NCI-H2227 (cell line): ENCODE measurements around the gene WNK4.

Source experiments
- DNase-seq: peaks from one replicate; lab custom pipeline; 2025; ENCODE audit not compliant: unreplicated experiment; lab: John Stamatoyannopoulos, UW

The WNK4 gene

GRCh38 chr17:42796066-42796758 is 15.8 kb downstream of the WNK4 start:
- no peak for DNase-seq

- no peak for DNase-seq
Observed at GRCh38 chr17:42797067-42798007, 16.9 kb downstream of the WNK4 start.

GRCh38 chr17:42798011-42798382 is 17.6 kb downstream of the WNK4 start:
- DNase-seq, result no peak

- peak; percentile 95 for DNase-seq
Observed at GRCh38 chr17:42798383-42799380, 18.3 kb downstream of the WNK4 start, which contains the start of the genes CNTD1 and COA3. CNTD1 (plus strand) TSS chr17:42798861; CDS start chr17:42799068, 207 bp downstream. COA3 (minus strand) TSS chr17:42798704; CDS start chr17:42798681, 23 bp downstream.

- DNase-seq, result no peak
Observed at GRCh38 chr17:42803074-42803883, 22.9 kb downstream of the WNK4 start.

- no peak for DNase-seq
Observed at GRCh38 chr17:42804918-42805367, 24.5 kb downstream of the WNK4 start.

- no peak for DNase-seq
Observed at GRCh38 chr17:42806249-42806648, 25.8 kb downstream of the WNK4 start.

- DNase-seq, result no peak
Observed at GRCh38 chr17:42809250-42809649, 28.8 kb downstream of the WNK4 start.

GRCh38 chr17:42814633-42815399 is 34.4 kb downstream of the WNK4 start:
- peak; percentile 50 for DNase-seq

- no peak for DNase-seq
Observed at GRCh38 chr17:42817866-42818265, 37.5 kb downstream of the WNK4 start.

- DNase-seq, result no peak
Observed at GRCh38 chr17:42818379-42818778, 38.0 kb downstream of the WNK4 start.

- peak; percentile 83 for DNase-seq
Observed at GRCh38 chr17:42819939-42820535, 39.6 kb downstream of the WNK4 start.

GRCh38 chr17:42821176-42821575 is 40.8 kb downstream of the WNK4 start:
- no peak for DNase-seq

GRCh38 chr17:42827472-42827871 is 47.1 kb downstream of the WNK4 start:
- no peak for DNase-seq

- no peak for DNase-seq
Observed at GRCh38 chr17:42830971-42831370, 50.6 kb downstream of the WNK4 start.

GRCh38 chr17:42832213-42832933 is 52.0 kb downstream of the WNK4 start:
- no peak for DNase-seq

- peak; percentile 93 for DNase-seq
Observed at GRCh38 chr17:42832934-42833766, 52.7 kb downstream of the WNK4 start, which contains the start of gene PSME3. PSME3 (plus strand) TSS chr17:42833397; CDS start chr17:42833632, 235 bp downstream.
